ENCODE data around the gene HCST. TPM values are rescaled to one million over a fixed set of nuclear protein-coding genes. Genes with fewer than 3 reads are reported as not detected.
"Not testable (repeated sequence)": the region's sequence is repeated elsewhere in the genome, so short reads cannot be mapped to it uniquely, and the experiment has no call there.

HCST gene
- total and polyA plus RNA-seq, 8 donors = 5.0 to 12.5 (median 9.2) TPM; not detected in 3

GRCh38 chr19:35887197-35887596, 15.1 kb upstream of the HCST start:
- TF ChIP-seq POLR2A (IDR thresholded peaks at IDR 0.05) (no peak), POLR2AphosphoS5 (IDR thresholded peaks at IDR 0.05) (no peak), EP300 (IDR thresholded peaks at IDR 0.05) (no peak), CTCF (IDR thresholded peaks at IDR 0.05) (no peak)
- 86 to 98% (median 94%) methylated on average over 5 of the region's 5 CpGs for WGBS, 5 donors

GRCh38 chr19:35888398-35888797, 13.9 kb upstream of the HCST start:
- no peak for DNase-seq
- WGBS, 5 donors = 91 to 96% (median 94%) methylated on average over 8 to 9 of the region's 9 CpGs
- TF ChIP-seq POLR2AphosphoS5 (IDR thresholded peaks at IDR 0.05) = no peak
- TF ChIP-seq CTCF (IDR thresholded peaks at IDR 0.05) = no peak
- TF ChIP-seq POLR2A (IDR thresholded peaks at IDR 0.05) = no peak
- no peak for TF ChIP-seq EP300 (IDR thresholded peaks at IDR 0.05)
- H3K4me1 ChIP-seq = no peaks in the 10 kb centered on the region
- peaks cover 24 to 67% (median 65%) of the 10 kb centered on the region in 4 donors for H3K36me3 ChIP-seq
- intact Hi-C loops (cut with DNase I; ENCODE audit: low total_unique reads) = no loop called here
- no peaks in the 10 kb centered on the region for H3K27me3 ChIP-seq
- H3K4me3 ChIP-seq = no peak overlapping the region
- no peak overlapping the region for H3K27ac ChIP-seq
- H3K9me3 ChIP-seq = no peaks in the 10 kb centered on the region

More at GRCh38 chr19:35887197-35887596, 15.1 kb upstream of the HCST start:
- intact Hi-C loops (cut with DNase I; ENCODE audit: low total_unique reads) = no loop called here
- Histone ChIP-seq H3K36me3 (peaks cover 24 to 55% (median 53%) of the 10 kb centered on the region in 4 donors), H3K4me1 (no peaks in the 10 kb centered on the region), H3K4me3 (no peak overlapping the region), H3K9me3 (no peaks in the 10 kb centered on the region), H3K27me3 (no peaks in the 10 kb centered on the region), H3K27ac (no peak overlapping the region)
- no peak for DNase-seq

GRCh38 chr19:35889370-35890112, 12.8 kb upstream of the HCST start:
- Histone ChIP-seq H3K27me3 (no peaks in the 10 kb centered on the region), H3K36me3 (peaks cover 30 to 79% (median 77%) of the 10 kb centered on the region in 4 donors), H3K4me3 (no peak overlapping the region), H3K4me1 (no peaks in the 10 kb centered on the region), H3K9me3 (no peaks in the 10 kb centered on the region), H3K27ac (no peak overlapping the region)
- TF ChIP-seq CTCF (IDR thresholded peaks at IDR 0.05) (no peak), EP300 (IDR thresholded peaks at IDR 0.05) (no peak), POLR2AphosphoS5 (IDR thresholded peaks at IDR 0.05) (no peak), POLR2A (IDR thresholded peaks at IDR 0.05) (no peak)
- no peak for DNase-seq
- intact Hi-C loops (cut with DNase I; ENCODE audit: low total_unique reads) = no loop called here
- WGBS, 5 donors = 86 to 95% (median 93%) methylated on average over 9 to 18 of the region's 18 CpGs

GRCh38 chr19:35890113-35890650, 12.1 kb upstream of the HCST start:
- no peak overlapping the region for H3K27ac ChIP-seq
- 91 to 98% (median 95%) methylated on average over 13 of the region's 13 CpGs for WGBS, 5 donors
- TF ChIP-seq CTCF (IDR thresholded peaks at IDR 0.05) (no peak), POLR2A (IDR thresholded peaks at IDR 0.05) (no peak), POLR2AphosphoS5 (IDR thresholded peaks at IDR 0.05) (no peak), EP300 (IDR thresholded peaks at IDR 0.05) (no peak)
- DNase-seq = no peak
- no peak overlapping the region for H3K4me3 ChIP-seq
- no peaks in the 10 kb centered on the region for H3K4me1 ChIP-seq
- intact Hi-C loops (cut with DNase I; ENCODE audit: low total_unique reads) = no loop called here
- no peaks in the 10 kb centered on the region for H3K9me3 ChIP-seq
- H3K36me3 ChIP-seq = peaks cover 36 to 85% (median 83%) of the 10 kb centered on the region in 4 donors
- no peaks in the 10 kb centered on the region for H3K27me3 ChIP-seq

- H3K4me3 ChIP-seq; DNase-seq; intact Hi-C loops (cut with DNase I; ENCODE audit: low total_unique reads); H3K4me1 ChIP-seq; H3K27ac ChIP-seq; H3K9me3 ChIP-seq; H3K27me3 ChIP-seq: not testable (repeated sequence)
- 89 to 97% (median 93%) methylated on average over 3 of the region's 3 CpGs for WGBS, 5 donors
- H3K36me3 ChIP-seq = peaks cover 50 to 99% (median 96%) of the 10 kb centered on the region in 4 donors
These were observed 10.5 kb upstream of the HCST start for GRCh38 chr19:35891819-35892218.
